ENCODE measurements around the gene CHPT1. TPM values are rescaled to one million over a fixed set of nuclear protein-coding genes. Genes with fewer than 3 reads are reported as not detected.

CHPT1 gene
- polyA plus RNA-seq, 1 donor from 2014 or later: 20.5 TPM

- Histone ChIP-seq H3K36me3 (ENCODE audit: insufficient read depth, low read length) (no peaks in the 10 kb centered on the region), H3K9me2 (ENCODE audit: insufficient read depth, low read length) (no peaks in the 10 kb centered on the region), H3K79me2 (replicated peaks; ENCODE audit: insufficient read depth, low read length) (no peaks in the 10 kb centered on the region), H3K4me3 (ENCODE audit: low read length) (no peak overlapping the region), H3K27ac (ENCODE audit: low read length) (no peak overlapping the region), H4K20me1 (ENCODE audit: insufficient read depth) (no peaks in the 10 kb centered on the region), H3K9me3 (ENCODE audit: low read length) (no peaks in the 10 kb centered on the region), H3F3A (ENCODE audit: insufficient read depth, low read length, poor library complexity, severe bottlenecking) (no peaks in the 10 kb centered on the region), H3K9ac (ENCODE audit: low read length) (no peak overlapping the region), H3K27me3 (ENCODE audit: insufficient read depth, low read depth, low read length) (no peaks in the 10 kb centered on the region), H2AFZ (ENCODE audit: low read depth, low read length) (no peak overlapping the region), H3K4me2 (ENCODE audit: low read length) (no peak overlapping the region)
- TF ChIP-seq POLR2AphosphoS5 (IDR thresholded peaks at IDR 0.05): no peak
- TF ChIP-seq CTCF (IDR thresholded peaks at IDR 0.05; ENCODE audit: poor library complexity, severe bottlenecking): no peak
- no peak for TF ChIP-seq EZH2 (IDR thresholded peaks at IDR 0.05; ENCODE audit: borderline replicate concordance, insufficient read depth, low read length, poor library complexity, severe bottlenecking)
- TF ChIP-seq RAD21 (conservative IDR thresholded peaks at IDR 0.05): no peak
- no peak for TF ChIP-seq TAF1 (IDR thresholded peaks at IDR 0.05; ENCODE audit: low read depth)
- TF ChIP-seq EP300 (conservative IDR thresholded peaks at IDR 0.05; ENCODE audit: poor library complexity, severe bottlenecking): no peak
- no peak for TF ChIP-seq REST (IDR thresholded peaks at IDR 0.05; ENCODE audit: borderline replicate concordance)
- TF ChIP-seq SMC3 (conservative IDR thresholded peaks at IDR 0.05; ENCODE audit: poor library complexity): no peak
- TF ChIP-seq MXI1 (conservative IDR thresholded peaks at IDR 0.05; ENCODE audit: poor library complexity, severe bottlenecking): no peak
Measured at GRCh38 chr12:101663298-101663697, 34.1 kb upstream of the CHPT1 start.

GRCh38 chr12:101664992-101665391 lies 32.4 kb upstream of the CHPT1 start:
- Histone ChIP-seq H3F3A (ENCODE audit: insufficient read depth, low read length, poor library complexity, severe bottlenecking) (no peaks in the 10 kb centered on the region), H3K36me3 (ENCODE audit: insufficient read depth, low read length) (no peaks in the 10 kb centered on the region), H2AFZ (ENCODE audit: low read depth, low read length) (no peak overlapping the region), H4K20me1 (ENCODE audit: insufficient read depth) (no peaks in the 10 kb centered on the region), H3K4me3 (ENCODE audit: low read length) (no peak overlapping the region), H3K9ac (ENCODE audit: low read length) (no peak overlapping the region), H3K4me2 (ENCODE audit: low read length) (no peak overlapping the region), H3K79me2 (replicated peaks; ENCODE audit: insufficient read depth, low read length) (no peaks in the 10 kb centered on the region), H3K27ac (ENCODE audit: low read length) (no peak overlapping the region), H3K27me3 (ENCODE audit: insufficient read depth, low read depth, low read length) (no peaks in the 10 kb centered on the region), H3K9me3 (ENCODE audit: low read length) (no peaks in the 10 kb centered on the region), H3K9me2 (ENCODE audit: insufficient read depth, low read length) (no peaks in the 10 kb centered on the region)
- no peak for TF ChIP-seq CTCF (IDR thresholded peaks at IDR 0.05; ENCODE audit: poor library complexity, severe bottlenecking)
- no peak for TF ChIP-seq EP300 (conservative IDR thresholded peaks at IDR 0.05; ENCODE audit: poor library complexity, severe bottlenecking)
- no peak for TF ChIP-seq POLR2AphosphoS5 (IDR thresholded peaks at IDR 0.05)
- TF ChIP-seq EZH2 (IDR thresholded peaks at IDR 0.05; ENCODE audit: borderline replicate concordance, insufficient read depth, low read length, poor library complexity, severe bottlenecking): no peak
- TF ChIP-seq REST (IDR thresholded peaks at IDR 0.05; ENCODE audit: borderline replicate concordance): no peak
- TF ChIP-seq MXI1 (conservative IDR thresholded peaks at IDR 0.05; ENCODE audit: poor library complexity, severe bottlenecking): no peak
- no peak for TF ChIP-seq SMC3 (conservative IDR thresholded peaks at IDR 0.05; ENCODE audit: poor library complexity)
- TF ChIP-seq RAD21 (conservative IDR thresholded peaks at IDR 0.05): no peak
- TF ChIP-seq TAF1 (IDR thresholded peaks at IDR 0.05; ENCODE audit: low read depth): no peak
